HG03439 (cell line): ENCODE data around the gene FCRL6.

Experiments used
- ATAC-seq: cut with Tn5 transposase; IDR thresholded peaks from one replicate; pipeline ENCODE4 v1.9.1; 2021; ENCODE audit warnings: mild to moderate bottlenecking, moderate library complexity; ENCODE audit not compliant: unreplicated experiment

FCRL6 gene, protein sequence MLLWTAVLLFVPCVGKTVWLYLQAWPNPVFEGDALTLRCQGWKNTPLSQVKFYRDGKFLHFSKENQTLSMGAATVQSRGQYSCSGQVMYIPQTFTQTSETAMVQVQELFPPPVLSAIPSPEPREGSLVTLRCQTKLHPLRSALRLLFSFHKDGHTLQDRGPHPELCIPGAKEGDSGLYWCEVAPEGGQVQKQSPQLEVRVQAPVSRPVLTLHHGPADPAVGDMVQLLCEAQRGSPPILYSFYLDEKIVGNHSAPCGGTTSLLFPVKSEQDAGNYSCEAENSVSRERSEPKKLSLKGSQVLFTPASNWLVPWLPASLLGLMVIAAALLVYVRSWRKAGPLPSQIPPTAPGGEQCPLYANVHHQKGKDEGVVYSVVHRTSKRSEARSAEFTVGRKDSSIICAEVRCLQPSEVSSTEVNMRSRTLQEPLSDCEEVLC

GRCh38 chr1:159802111-159802510 lies at the start of gene FCRL6:
Gene FCRL6 (plus strand): TSS chr1:159802360. CDS start chr1:159802425, 65 bp downstream.
- no peak for ATAC-seq

DNA sequence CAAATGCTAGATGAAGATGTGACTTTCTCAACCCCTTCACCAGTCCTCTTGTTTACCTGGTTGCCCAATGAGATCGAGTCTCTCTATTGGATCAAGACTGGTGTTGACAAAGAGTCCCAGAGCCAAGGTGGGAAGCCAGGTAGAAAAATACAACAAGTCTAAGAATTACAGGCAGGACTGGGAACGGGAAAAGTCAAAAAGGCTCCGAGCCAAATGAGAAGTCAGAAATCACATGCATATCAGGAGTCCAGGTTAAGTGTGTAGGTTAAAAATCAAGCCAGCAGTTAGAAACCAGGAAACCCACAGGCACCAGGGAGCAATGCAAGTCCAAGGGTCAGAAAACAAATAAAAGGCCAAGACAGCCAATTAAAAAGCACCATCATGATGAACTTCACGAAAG lies 48.8 kb upstream of the FCRL6 start:
- no peak for ATAC-seq

- ATAC-seq = no peak
These were observed 46.6 kb upstream of the FCRL6 start for GRCh38 chr1:159755451-159756007.

DNA sequence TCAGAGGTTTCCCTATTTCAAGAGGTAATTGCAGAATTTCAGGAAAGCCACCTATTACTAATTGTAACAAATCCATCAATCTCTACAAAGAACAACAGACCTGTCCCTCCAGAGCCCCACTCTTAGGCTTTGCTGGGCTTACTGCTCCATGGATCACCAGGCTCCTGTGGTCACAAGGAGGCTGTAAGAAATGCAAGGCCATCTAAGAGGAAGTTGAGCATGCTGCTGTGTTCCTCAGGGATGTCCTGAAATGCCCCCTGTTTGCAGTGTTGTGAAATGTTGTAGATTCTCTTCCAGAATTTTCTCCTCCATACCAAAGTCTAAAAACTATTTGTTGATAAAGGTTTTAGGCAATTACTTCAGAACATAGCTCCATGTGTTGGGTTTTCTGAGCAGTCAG lies 45.8 kb upstream of the FCRL6 start:
- ATAC-seq = no peak

DNA sequence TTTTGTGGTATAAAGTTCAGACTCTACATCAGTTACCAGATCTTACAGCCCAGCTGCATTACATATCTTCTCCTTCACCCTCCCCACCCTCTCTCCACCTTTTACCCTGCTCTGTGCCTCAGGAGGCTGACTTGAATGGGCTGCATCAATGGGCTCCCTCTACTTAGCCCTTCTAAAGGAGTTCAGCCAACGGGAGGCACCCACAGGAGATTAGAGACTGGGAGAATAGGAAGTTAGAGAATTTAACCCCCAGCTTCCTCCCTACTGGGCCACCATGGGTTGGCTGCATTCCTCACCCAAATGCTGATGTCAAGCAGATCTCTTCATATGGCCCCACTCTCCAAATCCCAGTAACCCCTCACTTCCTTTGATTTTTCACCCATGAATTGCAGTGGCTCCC lies 38.5 kb upstream of the FCRL6 start:
- no peak for ATAC-seq

GRCh38 chr1:159765806-159766205 lies 36.4 kb upstream of the FCRL6 start:
- no peak for ATAC-seq

DNA sequence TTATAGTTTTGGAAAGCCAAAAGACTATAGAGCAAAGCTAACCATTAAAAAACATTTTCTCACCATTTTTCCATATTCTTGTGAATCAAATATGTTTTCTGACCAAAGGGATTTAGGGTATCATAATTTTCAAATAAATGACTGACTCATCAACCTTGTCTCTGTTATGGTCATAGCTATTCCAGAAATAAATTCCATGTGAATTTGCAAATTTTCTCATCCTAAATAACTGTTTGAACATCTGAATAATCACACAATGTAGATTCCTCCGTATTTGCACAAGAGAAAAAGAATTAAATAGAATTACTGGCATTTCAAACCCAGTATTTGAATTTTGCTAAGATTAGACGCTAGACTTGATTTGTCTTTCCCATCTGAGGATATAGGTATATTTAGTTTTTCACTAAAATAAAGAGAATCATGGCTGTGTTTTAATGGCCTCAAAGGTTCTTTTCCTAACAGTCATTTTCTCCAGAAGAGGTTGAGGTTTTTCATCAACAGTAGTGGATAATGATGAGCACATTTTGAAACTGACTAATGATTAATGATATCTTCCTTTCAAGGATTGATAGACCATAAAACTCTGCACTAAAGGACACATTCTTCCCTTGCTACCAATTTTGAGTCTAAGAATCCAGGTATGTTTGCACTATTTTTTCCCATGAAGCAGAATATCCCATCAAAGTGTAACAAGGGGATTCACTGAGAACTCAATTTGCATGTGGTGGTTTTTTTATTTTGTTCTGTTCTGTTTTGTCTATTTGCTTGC lies 30.8 kb upstream of the FCRL6 start:
- no peak for ATAC-seq

- no peak for ATAC-seq
These were observed 27.7 kb upstream of the FCRL6 start for GRCh38 chr1:159774465-159774864.

DNA sequence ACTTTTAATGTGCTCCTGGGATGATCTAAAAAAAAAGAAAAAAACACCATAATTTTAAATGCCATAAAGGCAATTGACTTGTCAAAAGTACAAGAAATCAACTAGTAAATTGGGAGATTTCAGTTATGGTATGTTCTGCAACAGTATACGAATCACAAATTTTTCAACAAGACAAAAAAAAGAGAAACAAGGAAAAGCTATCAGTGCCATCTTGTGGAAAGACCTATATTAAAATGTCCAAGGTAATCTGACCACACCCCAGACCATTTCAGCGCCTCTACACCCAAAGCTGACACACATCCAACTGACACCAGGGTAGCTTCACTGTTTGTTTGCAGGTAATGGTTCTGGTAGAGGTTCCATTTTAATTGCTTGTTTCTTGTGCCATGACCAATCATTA lies 26.4 kb upstream of the FCRL6 start:
- no peak for ATAC-seq

GRCh38 chr1:159778266-159778665 lies 23.9 kb upstream of the FCRL6 start:
- ATAC-seq = no peak

- no peak for ATAC-seq
These were observed 22.7 kb upstream of the FCRL6 start for GRCh38 chr1:159779403-159779851.

GRCh38 chr1:159780583-159781582 lies 21.3 kb upstream of the FCRL6 start, which contains the start of gene DUSP23:
Gene DUSP23 (plus strand): TSS chr1:159780962. CDS start chr1:159781101, 139 bp downstream.
- ATAC-seq = peak; percentile 99

GRCh38 chr1:159781992-159782391 lies 20.2 kb upstream of the FCRL6 start:
- no peak for ATAC-seq

DNA sequence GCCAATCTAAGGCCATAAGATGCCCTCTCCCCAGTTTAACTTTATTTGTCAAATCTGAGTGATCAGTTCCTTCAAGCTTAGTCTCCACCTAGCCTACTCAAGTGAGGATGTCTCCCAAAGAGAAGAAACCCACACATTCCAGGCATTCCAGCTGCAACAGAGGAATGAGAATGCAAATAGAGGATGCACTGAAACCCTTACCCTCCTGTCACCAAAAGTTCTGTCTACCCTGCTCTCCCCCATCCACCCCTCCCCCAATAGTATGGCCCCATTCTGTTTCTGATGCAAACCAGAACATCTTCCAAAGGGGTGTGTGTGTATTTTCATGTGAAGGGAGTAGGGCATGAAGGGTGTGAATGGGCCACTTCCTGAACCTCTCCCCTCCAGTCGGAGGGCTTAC lies 18.4 kb upstream of the FCRL6 start:
- ATAC-seq = no peak

DNA sequence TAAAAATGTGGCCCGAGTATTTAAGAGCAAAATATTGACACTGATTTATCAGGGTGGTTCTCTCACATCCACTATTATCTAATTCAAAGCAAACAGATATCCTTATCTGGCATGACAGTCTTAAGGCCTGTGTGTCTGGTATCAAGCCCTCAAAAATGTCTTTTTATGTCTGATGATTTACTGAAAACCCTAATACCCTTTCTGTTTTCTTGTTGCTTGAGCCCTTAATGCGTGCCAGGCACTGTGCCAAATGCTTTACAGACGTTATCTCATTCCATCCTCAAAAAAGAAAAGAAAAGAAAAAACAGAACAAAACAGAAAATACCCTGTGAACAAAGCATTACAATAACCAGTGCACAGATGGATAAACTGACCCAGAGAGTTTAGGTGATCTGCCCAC lies 15.7 kb upstream of the FCRL6 start:
- ATAC-seq = no peak

DNA sequence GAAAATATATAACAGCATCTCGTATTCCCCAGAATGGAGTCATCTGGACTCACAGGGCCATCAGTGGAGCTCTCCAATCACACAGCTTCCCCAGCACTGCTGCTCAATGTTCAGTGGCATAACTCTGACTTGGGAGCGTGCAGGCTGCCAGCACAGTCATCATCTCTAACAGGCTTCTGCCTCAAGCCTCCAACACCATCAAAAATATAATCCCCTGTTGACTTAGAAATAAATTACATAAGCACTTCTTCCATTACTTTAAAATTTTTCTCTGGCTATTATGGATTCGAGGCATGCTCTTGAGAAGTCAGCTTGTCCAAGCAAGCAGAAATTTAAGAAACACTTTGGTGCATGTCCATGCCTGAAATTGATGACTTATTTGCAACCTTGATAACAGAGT lies 15.2 kb upstream of the FCRL6 start:
- no peak for ATAC-seq

DNA sequence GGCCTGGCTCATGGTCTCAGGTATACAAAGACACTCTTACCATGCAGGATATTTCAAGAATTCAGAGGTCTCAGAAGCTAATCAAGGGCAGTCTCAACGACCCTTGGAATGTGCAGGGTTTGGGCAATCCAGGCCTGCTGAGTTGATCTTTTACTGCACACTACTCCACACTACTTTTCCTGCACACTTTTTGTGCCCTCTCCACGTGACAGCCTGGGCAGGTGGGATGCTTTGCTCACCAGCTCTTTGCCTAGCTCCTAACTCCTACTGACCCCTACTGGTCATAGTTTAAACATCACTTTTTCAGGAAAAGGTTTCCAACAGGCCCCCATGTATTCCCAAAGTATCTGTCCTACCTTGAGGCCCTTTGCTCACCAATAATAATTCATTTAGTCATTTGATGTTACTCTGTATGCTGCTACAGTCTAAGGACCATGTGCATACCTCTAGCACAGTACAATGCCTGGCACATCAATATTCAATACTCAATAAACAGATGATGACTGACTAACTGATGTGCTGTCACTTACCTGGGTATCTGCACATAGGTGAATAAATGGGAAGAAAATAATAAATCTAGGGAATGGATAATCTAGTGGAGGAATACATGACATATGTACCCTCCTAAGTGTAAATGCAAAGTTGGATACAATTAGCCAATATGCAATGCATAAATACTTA lies 11.8 kb upstream of the FCRL6 start:
- no peak for ATAC-seq

GRCh38 chr1:159791031-159791430 lies 11.1 kb upstream of the FCRL6 start:
- ATAC-seq = no peak

DNA sequence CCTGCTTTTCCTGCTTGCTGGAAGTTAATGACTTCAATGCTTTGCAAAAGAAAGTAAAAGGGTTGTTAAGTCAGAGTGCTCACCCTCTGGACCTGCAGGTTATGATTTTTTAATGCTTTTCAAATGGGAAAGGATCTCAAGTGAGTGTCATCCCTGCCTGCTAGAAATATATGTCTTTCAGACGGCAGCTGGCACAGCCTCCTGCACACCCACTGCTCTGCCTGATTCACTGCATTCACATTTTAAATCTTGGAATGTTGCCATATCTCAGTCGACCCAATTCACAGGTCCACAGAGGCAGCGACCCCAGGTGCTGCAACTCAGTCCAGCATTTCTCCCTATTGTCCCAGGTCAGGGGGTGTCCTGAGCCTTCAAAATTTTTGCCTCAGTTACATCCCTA lies 10.7 kb upstream of the FCRL6 start:
- ATAC-seq = no peak

GRCh38 chr1:159795534-159795933 lies 6.6 kb upstream of the FCRL6 start:
- ATAC-seq = no peak
